GM23248 (cell line): ENCODE results near the gene SMARCA2.

Source experiments
- EZH2 ChIP-seq: fragments of 200-600 bp; sonication (generic); IDR thresholded peaks from 2 replicates; pipeline ENCODE4 v1.6.1; 2018; ENCODE audit warnings: antibody characterized with exemption, mild to moderate bottlenecking; ENCODE audit not compliant: insufficient read depth, poor library complexity, severe bottlenecking
- EZH2phosphoT487 ChIP-seq: fragments of 200-600 bp; sonication (generic); IDR thresholded peaks from 2 replicates; pipeline ENCODE4 v1.6.1; 2018; ENCODE audit warnings: antibody characterized with exemption, moderate library complexity, mild to moderate bottlenecking, low read depth; ENCODE audit not compliant: insufficient read depth

DNA sequence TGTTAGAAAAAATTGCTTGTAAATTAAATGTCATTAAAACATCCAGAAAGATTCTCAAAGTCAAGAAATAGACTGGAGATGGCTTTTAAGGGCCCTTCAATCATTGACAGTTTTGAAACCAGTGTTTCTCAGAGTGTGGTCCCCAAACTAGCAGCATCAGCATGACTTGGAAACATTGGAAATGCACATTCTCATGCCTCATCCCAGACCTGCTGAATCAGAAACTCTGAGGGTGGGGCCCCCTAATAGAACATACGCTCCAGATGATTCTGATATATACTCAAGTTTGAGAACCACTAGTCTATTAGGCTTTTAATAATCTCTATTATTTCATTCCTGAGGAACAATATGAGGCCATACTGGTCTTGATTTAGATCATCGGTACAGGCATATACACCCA lies 181.6 kb downstream of the SMARCA2 start:
- no peak for TF ChIP-seq EZH2
- no peak for TF ChIP-seq EZH2phosphoT487
